Measurements from ENCODE around the gene FBXO34.

DNA sequence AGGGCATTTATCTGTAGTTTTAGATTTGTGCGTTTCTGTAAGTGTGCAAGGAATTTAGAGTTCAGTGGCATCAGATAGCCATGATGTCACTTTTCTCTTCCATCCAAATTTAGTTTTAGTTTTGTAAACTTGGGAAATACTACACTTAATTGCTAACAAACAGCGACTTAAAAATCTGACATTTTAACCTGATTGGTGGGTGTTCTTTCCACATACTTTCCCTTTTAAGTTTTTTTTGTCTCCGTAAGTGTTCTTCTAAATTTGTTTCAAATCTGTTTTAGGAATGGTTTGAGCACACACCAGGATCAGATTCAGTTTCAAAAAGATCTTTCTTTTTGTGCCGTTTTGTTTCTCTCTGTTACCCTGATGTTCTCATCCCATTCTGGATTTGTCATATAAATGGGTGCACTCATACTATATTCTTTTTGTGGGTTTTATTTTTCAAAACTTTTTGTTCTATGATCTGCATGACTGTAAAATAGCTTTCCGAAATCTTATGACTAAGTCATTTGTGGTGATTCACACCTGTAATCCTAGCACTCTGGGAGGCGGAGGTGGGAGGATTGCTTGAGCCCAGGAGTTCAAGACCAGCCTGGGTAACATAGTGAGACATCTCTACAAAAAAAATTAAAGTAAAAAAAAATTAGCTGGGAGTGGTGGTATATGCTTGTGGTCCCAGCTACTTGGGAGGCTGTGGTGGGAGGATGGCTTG lies 58.9 kb downstream of the FBXO34 start:
- TF ChIP-seq CBFA2T3 (IDR thresholded peaks at IDR 0.05), result no peak
- TF ChIP-seq, protein P1, sequence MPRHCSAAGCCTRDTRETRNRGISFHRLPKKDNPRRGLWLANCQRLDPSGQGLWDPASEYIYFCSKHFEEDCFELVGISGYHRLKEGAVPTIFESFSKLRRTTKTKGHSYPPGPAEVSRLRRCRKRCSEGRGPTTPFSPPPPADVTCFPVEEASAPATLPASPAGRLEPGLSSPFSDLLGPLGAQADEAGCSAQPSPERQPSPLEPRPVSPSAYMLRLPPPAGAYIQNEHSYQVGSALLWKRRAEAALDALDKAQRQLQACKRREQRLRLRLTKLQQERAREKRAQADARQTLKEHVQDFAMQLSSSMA (CRISPR knock-in tag; IDR thresholded peaks at IDR 0.05), result no peak
- TF ChIP-seq SMARCC2 (IDR thresholded peaks at IDR 0.05; ENCODE audit: low read depth), result no peak
- no peak for TF ChIP-seq SMARCA4 (IDR thresholded peaks at IDR 0.05)
- TF ChIP-seq, protein P2, sequence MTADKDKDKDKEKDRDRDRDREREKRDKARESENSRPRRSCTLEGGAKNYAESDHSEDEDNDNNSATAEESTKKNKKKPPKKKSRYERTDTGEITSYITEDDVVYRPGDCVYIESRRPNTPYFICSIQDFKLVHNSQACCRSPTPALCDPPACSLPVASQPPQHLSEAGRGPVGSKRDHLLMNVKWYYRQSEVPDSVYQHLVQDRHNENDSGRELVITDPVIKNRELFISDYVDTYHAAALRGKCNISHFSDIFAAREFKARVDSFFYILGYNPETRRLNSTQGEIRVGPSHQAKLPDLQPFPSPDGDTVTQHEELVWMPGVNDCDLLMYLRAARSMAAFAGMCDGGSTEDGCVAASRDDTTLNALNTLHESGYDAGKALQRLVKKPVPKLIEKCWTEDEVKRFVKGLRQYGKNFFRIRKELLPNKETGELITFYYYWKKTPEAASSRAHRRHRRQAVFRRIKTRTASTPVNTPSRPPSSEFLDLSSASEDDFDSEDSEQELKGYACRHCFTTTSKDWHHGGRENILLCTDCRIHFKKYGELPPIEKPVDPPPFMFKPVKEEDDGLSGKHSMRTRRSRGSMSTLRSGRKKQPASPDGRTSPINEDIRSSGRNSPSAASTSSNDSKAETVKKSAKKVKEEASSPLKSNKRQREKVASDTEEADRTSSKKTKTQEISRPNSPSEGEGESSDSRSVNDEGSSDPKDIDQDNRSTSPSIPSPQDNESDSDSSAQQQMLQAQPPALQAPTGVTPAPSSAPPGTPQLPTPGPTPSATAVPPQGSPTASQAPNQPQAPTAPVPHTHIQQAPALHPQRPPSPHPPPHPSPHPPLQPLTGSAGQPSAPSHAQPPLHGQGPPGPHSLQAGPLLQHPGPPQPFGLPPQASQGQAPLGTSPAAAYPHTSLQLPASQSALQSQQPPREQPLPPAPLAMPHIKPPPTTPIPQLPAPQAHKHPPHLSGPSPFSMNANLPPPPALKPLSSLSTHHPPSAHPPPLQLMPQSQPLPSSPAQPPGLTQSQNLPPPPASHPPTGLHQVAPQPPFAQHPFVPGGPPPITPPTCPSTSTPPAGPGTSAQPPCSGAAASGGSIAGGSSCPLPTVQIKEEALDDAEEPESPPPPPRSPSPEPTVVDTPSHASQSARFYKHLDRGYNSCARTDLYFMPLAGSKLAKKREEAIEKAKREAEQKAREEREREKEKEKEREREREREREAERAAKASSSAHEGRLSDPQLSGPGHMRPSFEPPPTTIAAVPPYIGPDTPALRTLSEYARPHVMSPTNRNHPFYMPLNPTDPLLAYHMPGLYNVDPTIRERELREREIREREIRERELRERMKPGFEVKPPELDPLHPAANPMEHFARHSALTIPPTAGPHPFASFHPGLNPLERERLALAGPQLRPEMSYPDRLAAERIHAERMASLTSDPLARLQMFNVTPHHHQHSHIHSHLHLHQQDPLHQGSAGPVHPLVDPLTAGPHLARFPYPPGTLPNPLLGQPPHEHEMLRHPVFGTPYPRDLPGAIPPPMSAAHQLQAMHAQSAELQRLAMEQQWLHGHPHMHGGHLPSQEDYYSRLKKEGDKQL (CRISPR knock-in tag; IDR thresholded peaks at IDR 0.05; ENCODE audit: borderline replicate concordance), result no peak
- no peak for TF ChIP-seq FOSL1 (tag; conservative IDR thresholded peaks at IDR 0.05)
- TF ChIP-seq ZNF354B (CRISPR knock-in tag; IDR thresholded peaks at IDR 0.05), result no peak
- TF ChIP-seq, protein P3, sequence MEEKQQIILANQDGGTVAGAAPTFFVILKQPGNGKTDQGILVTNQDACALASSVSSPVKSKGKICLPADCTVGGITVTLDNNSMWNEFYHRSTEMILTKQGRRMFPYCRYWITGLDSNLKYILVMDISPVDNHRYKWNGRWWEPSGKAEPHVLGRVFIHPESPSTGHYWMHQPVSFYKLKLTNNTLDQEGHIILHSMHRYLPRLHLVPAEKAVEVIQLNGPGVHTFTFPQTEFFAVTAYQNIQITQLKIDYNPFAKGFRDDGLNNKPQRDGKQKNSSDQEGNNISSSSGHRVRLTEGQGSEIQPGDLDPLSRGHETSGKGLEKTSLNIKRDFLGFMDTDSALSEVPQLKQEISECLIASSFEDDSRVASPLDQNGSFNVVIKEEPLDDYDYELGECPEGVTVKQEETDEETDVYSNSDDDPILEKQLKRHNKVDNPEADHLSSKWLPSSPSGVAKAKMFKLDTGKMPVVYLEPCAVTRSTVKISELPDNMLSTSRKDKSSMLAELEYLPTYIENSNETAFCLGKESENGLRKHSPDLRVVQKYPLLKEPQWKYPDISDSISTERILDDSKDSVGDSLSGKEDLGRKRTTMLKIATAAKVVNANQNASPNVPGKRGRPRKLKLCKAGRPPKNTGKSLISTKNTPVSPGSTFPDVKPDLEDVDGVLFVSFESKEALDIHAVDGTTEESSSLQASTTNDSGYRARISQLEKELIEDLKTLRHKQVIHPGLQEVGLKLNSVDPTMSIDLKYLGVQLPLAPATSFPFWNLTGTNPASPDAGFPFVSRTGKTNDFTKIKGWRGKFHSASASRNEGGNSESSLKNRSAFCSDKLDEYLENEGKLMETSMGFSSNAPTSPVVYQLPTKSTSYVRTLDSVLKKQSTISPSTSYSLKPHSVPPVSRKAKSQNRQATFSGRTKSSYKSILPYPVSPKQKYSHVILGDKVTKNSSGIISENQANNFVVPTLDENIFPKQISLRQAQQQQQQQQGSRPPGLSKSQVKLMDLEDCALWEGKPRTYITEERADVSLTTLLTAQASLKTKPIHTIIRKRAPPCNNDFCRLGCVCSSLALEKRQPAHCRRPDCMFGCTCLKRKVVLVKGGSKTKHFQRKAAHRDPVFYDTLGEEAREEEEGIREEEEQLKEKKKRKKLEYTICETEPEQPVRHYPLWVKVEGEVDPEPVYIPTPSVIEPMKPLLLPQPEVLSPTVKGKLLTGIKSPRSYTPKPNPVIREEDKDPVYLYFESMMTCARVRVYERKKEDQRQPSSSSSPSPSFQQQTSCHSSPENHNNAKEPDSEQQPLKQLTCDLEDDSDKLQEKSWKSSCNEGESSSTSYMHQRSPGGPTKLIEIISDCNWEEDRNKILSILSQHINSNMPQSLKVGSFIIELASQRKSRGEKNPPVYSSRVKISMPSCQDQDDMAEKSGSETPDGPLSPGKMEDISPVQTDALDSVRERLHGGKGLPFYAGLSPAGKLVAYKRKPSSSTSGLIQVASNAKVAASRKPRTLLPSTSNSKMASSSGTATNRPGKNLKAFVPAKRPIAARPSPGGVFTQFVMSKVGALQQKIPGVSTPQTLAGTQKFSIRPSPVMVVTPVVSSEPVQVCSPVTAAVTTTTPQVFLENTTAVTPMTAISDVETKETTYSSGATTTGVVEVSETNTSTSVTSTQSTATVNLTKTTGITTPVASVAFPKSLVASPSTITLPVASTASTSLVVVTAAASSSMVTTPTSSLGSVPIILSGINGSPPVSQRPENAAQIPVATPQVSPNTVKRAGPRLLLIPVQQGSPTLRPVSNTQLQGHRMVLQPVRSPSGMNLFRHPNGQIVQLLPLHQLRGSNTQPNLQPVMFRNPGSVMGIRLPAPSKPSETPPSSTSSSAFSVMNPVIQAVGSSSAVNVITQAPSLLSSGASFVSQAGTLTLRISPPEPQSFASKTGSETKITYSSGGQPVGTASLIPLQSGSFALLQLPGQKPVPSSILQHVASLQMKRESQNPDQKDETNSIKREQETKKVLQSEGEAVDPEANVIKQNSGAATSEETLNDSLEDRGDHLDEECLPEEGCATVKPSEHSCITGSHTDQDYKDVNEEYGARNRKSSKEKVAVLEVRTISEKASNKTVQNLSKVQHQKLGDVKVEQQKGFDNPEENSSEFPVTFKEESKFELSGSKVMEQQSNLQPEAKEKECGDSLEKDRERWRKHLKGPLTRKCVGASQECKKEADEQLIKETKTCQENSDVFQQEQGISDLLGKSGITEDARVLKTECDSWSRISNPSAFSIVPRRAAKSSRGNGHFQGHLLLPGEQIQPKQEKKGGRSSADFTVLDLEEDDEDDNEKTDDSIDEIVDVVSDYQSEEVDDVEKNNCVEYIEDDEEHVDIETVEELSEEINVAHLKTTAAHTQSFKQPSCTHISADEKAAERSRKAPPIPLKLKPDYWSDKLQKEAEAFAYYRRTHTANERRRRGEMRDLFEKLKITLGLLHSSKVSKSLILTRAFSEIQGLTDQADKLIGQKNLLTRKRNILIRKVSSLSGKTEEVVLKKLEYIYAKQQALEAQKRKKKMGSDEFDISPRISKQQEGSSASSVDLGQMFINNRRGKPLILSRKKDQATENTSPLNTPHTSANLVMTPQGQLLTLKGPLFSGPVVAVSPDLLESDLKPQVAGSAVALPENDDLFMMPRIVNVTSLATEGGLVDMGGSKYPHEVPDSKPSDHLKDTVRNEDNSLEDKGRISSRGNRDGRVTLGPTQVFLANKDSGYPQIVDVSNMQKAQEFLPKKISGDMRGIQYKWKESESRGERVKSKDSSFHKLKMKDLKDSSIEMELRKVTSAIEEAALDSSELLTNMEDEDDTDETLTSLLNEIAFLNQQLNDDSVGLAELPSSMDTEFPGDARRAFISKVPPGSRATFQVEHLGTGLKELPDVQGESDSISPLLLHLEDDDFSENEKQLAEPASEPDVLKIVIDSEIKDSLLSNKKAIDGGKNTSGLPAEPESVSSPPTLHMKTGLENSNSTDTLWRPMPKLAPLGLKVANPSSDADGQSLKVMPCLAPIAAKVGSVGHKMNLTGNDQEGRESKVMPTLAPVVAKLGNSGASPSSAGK (IDR thresholded peaks at IDR 0.05), result no peak
